ENCODE results near the gene LEKR1.

LEKR1 gene

DNA sequence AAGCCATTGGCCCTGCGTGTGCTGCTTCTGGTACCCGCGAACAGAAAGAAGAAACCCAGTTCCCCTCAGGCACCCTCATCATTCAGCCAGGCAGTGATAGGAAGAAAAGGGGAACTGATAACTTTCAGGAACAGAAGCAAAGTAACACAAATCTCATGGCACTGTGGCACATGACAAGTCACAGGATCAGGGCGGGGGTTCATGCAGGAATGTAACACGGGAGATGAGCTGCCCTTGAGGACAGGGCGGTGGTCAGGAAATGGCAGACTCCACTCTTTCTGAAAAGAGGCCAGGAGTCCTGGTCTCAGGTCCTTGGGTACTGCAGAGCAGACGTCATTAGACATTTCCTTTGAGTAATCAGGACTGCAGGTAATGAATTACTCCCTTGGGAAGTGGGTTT lies 238.2 kb downstream of the LEKR1 start:
- peak; percentile 74 for DNase-seq

DNA sequence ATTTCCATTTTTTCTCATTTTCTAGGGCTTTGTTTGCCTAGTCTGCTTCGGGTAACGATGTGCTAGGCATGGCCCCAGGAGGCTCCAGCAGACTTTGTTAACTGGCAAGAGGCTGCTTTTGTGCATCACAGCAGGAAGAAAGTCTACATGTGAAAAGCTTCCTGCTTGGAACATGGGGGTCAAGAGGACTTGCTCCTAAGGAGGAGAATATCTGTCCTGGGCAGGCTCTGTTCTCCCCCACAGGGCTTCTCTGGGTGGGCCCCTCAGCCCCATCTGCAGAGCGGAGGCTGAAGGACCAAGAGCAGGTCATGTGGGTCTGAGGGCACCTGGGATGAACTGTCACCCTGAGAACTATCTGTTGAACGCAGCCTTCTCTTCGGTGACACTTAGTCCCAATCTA lies 239.0 kb downstream of the LEKR1 start:
- DNase-seq: no peak

DNA sequence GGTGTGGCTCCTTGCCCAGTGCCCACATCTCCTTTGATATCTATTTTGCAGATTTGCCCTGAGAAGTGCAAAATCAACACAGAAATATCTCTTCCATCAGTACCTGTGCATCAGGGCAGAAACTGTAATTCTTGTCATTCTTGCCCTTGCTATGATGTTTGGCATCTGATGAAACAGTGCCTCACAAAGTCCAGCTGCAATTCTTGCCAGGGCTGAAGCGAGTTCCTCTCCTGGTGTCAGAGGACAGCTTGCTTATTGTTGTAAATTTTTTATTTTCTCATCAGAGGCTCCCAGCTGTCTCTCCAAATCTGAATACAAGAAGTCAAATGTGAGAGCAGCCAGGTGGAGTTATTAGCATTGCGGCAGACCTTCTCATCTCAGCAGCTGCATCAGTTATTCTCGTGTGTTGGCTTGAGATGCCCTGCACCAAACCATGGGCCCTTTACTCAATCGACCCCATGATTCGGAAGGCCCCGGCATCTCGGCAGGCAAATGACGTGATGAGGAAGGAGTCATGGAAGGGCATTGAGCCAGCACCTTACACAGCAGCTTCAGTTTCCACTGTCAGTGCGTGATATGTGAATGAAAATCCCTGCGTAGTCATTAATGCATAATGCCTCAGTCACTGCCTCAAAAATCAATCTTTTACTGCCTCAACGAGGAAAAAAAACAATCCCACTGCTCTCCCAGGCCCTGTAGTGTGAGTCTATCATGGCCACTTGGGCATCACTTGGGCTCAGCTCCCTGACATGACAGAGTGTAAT lies 240.4 kb downstream of the LEKR1 start:
- DNase-seq: no peak

DNA sequence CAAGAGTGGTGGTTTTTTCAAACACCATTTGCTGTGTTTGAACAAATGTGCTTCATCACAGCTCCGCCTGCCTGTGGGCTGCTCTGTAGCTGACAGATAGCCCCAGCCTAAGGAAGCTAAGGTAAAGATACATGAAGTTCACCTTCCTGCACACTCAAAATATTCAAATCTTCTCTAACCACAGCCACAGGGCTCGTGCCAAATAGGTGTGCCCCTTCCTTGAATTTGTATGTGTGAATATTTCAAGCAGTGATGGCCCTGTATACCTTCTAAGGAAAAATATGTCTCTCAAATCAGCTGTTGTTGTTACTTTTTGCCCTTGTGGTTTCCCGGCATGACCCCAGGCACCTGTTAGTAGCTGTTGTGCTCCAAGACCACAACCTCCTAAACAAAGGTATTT lies 241.0 kb downstream of the LEKR1 start:
- no peak for DNase-seq

DNA sequence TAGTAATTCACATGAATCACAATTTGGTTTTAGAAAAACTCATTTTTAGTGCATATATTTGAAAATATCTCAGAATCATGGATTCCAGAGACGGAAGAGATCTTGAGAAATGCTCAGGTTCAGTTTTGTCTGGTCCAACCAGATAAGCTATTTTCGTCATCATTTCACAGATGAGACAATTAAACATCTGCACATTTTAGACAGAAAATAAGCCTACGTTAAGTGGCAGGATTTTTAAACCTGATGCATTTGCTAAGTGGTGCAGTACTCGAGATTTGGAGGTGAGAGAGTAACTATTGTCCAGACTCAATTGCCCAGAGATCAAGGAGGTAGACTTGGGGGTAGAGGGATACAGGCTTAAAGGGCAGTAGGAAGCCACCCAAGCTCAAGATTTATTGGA lies 243.3 kb downstream of the LEKR1 start:
- no peak for DNase-seq

DNA sequence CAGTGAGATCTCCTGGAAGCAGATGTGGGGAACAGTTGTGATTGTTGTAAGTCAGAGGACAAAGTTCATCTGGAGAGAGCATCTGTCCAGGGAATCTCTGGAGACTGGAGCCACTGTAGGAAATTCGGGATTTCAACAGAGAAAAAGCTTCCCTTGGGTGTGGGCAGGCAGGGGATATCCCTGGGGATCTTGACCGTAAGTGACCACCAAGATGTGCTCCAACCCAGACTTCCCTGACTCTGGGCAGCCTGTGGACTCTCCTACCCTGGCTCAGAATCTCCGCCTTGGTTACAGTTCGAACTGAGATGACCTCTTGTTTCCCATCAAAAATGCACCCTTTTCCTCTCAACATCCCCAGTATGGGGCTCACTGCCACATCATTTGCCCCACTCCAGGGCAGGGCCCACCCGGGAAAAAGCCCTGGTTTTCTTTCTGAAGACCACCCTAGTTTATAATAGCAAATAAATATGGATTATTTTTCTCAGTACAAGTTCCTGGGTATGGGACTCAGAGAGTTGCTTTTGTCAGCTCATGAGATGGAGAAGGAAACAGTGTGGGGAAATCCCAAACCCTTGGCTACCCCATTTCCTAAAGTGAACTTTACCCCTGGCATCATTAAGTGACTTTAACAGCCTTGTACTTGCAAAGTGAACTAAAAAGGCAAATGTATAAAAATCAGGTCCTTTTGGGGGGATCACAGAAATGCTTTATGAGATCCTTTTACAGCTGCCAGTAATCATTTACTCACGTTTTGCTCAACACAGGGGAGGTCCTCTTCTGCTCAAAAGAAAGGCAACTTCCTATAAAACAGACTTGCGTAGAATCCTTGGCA lies 243.9 kb downstream of the LEKR1 start:
- peak; percentile 62 for DNase-seq

DNA sequence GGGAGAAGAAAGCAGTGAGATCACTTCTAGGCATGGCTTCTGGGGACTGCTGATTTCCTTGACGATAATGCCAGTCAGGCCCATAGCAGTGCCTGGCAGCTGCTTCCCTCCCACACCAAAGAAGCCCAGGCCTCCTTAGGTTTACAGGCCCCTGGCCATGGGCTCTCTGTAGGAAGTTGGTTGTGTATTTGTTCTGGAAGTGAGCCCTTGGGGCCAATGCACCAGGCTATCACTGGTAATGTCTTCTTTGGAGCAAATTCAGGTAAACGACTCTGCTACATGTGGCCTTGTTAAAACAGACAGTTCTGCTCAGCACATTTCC lies 244.5 kb downstream of the LEKR1 start:
- no peak for DNase-seq

DNA sequence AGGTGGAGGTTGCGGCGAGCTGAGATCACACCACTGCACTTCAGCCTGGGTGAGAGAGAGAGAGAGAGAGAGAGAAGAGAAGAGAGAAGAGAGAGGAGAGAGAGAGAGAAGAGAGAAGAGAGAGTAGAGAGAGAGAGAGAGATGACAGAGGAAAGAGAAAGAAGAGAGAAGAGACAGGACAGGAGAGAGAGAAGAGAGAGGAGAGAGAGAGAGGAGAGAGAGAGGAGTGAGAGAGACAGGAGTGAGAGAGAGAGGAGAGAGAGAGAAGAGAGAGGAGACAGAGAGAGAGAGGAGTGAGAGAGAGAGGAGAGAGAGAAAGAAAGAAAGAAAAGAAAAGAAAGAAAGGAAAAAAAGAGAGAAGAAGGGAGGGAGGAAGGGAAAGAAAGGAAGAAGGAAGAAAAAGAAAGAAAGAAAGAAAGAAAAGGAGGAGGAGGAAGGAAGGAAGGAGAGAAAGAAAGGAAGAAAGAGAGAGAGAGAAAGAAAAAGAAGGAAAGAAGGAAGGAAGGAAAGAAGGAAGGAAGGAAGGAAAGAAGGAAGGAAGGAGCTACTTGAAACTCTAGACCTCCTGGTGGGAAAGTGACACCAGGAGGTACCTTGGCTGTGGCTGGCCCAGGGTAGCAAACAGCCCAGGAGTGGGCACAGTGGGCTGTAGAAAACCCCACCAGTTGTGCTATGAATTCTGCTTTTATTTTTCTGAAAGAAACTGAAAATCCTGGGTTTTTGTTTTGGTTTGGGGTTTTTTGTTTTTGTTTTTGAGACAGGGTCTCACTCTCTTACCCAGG lies 245.8 kb downstream of the LEKR1 start:
- DNase-seq: no peak

DNA sequence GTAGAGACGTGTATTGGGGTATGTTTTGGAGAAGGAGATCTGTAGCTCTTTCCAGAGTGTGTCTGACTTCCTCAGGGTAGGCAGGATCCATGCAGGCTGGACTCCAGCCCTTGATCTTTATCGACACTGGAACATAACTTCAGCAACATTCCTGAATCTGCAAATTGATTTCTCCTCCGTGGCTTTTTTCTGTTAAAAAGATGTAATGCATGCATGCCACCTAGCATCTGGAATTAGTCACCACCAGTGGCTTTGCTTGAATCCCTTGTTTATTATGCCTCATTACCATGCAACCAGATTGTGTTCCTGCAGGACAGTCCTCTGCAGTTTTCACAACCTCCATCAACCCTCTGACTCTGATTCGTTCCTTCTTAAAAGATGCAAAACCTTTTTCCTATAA lies 247.7 kb downstream of the LEKR1 start:
- DNase-seq: no peak

DNA sequence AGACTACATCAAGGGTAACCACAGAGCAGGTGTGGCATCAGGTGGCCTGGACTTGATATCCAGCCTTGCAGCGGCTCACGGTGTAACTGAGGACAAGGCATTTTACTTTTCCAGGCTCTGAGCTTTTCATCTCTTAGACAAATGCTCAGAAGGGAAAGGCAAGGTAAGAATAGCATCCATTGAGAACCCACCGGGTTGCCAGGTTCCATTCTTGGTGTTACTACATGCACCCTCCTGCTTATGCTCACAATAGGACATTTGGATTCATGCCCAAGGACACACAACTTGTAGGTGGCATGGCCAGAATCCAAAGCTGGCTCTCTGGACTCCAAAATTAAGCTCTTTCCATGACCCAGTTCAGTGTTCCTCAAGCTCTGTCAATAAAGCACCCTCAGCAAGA lies 248.3 kb downstream of the LEKR1 start:
- no peak for DNase-seq

DNA sequence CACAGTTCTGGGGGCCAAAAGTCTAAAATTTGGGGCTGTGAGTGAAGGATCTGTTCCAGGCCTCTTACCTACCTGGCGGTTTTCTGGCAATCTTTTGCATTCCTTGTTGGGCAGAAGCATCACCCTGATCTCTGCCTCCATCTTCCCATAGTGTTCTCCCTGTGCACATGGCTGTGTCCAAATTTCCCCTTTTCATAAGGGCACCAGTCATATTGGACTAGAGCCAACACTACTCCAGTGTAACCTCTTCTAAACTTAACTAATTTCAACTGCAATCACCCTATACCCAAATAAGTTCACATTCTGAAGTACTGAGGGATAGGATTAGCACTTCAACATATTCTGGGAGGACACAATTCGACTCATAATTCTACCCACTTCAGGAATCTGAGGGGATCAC lies 248.8 kb downstream of the LEKR1 start:
- DNase-seq: no peak

DNA sequence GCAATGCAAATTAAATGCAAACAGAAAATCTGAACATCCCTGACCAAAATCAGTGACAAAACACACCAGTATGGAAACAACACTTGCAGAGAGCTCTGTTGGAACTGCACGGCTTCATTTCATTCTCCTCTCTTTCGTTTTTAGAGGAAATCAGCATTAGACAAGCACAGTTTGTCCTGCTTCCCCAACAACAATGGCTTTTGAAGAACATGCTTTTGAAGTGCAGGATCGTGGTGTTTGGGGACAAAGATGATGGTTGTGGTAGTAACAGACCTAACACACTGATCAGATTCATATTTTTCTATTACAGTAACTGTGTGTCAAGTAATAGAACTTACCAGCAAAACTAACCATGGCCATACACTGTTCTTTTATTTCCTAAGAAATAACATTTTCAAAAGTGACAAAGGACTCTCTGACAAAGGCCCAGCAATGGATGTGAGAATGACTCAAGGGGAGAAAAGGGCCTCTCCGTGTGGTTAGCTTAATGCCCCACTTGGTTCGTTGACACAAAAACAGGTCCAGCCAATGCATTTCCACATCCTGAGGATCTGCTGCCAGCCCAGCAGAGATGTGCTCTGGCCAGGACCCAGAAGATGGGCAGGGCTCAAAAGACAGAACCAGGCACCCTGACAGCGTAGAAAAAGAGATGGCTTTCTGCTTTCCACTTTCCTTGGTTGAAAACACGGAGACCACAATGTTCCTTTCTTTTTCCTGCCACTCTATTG lies 249.7 kb downstream of the LEKR1 start:
- DNase-seq: no peak

DNA sequence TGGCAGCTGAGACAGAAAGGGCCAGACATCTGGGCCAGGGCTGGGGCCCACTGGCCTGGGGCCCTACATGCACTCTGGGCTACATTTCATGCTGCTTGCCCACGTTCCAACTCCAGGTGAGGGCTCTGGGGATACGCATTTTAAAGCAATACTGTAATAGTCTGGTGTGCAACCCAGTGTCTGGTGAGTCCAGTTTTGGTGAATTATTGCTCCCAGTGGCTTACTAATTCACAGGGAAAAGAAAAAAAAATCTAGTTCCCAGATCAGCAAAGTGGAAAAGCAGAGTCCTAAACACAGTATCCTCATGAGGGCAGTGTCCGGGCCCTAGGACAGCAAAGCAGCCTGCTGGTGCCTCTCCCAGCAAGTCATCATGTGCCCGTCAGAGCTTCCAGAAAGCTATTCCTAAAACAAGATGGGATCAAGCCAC lies 251.4 kb downstream of the LEKR1 start:
- no peak for DNase-seq

DNA sequence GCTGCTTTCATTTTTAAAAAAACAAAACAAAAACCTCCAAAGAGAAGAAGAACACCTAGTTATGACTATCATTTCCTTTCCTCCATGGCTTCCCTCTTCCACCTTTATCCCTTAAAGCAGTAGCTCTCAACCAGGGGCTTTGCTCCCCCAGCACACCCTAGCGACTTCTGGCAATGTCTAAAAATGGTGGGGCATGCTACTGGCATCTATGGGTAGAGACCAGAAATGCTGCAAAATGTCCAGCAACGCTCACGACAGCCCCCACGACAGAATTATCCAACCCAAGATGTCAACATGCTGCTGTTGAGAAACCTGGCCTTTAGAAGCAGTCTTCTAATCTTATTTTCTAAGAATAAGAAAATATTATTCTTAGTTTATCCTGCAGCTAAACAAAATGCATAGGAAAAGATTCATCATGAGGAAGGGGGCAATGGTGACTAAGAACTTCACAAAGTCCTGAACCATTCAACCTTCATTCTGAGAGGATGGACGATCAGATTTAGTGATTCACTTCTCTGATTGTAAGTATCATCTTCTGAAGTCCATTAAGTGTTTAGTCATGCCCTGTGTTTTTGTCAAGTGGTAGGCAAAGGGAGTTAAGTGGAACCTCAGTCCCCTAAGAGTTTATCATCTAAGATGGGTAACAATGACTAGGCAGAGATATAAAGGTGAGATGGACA lies 252.1 kb downstream of the LEKR1 start:
- DNase-seq: no peak

DNA sequence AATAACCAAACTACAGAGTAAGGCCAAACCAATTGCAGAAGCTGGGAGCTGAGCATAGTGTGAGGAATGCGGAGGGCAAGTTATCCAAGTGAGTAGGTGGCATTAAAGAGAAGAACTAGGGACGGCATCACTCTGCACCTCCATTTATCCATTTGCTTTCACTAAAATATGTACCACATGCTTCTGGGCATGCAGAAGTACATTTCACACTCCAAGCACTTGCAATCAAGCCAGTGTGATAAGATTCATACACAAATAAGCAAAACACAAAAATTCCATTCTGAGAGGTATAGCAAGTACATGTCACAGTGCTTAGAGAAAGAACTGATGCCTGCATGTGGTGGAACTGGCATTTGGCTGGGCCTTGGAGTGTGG lies 252.6 kb downstream of the LEKR1 start:
- no peak for DNase-seq

DNA sequence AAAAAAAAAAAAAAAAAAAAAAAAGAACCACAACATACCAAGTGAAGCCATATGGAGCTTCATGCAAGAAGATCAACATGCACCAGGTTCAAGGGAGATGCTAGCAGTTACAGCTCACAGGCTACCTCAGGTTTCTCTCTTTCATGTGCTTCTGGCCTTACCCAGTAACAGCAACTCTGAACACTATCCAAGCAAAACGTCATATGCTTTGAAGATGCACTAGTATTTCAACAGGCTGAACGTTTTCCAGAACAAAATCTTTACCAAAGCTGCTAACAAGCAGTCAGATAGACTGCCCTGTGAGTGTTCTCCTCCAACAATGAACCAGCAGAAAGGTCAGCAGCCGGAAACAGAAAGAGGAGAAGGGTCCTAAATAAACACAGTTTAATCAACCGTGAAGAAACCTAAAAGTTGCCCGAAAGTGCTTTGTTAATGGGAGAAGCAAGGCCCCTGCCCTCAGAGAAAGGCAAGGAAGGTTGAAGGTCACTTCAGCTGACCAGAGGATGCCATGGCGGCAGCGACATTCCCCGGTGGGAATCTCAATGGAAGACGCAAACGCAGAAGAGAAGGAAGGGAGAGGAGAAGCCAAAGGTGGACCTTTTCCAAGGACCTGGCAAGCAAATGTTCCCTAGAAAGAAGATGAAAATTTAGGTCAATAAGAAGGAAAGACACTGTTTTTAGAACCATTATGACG lies 253.7 kb downstream of the LEKR1 start:
- DNase-seq: no peak

DNA sequence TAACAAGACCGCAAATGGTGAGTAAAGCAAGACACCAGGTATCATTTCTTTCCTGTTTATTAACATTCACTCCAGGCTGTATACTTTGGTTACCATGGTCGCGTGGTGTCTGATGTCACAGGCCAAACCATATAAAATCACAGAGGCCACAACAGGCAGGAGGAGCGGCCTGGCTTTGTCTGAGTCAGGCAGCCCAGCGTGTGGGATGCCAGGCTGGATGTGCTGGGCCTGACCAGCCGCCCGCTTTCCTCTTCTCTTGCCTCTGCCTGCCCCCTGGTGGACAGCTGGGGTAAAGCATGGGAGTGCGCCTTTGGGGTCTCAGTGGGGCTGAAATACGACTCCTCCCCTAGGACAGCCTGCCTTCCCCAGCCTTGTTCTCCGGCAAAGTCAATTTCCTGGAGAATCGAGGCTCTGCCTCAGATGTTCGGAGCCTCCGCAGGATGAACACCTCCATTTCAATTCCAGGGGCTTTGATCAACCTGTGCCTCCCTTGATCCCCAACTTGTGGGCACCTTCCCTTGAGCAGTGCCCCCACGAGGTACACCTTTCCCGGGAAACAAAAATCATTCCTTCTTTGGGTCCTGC lies 255.6 kb downstream of the LEKR1 start:
- DNase-seq: peak; percentile 89

DNA sequence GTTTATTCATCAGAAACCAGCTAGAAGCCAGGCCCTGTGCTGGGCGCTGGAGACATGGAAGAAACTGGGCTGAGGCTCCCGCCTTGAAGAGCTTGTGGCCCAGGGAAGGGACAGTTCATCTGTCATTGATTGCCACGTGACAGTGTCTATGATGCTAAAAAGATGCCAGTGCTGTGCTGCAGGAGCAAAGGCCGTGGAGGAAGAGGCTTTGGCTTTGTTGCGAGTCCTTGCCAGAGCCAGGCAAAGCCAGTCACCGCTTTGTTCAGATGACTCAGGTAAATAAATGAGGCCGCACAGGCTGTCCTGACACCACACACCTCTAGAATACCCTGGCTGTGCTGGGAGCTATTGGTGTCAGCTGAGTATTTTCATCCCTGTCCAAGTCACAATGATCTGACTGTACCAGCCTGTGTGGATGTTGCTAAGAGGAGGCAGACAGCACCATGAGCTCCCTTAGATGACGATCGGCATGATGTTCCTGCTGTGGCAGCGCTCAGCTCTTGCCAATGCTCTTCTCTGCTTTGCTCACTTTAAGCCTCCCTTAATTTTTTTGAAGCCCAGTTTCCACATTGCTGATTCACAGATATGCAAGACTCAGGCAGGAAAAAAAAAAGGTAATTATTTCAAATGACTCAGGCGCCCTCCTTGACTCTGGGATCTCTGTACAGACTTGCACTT lies 256.3 kb downstream of the LEKR1 start:
- no peak for DNase-seq

DNA sequence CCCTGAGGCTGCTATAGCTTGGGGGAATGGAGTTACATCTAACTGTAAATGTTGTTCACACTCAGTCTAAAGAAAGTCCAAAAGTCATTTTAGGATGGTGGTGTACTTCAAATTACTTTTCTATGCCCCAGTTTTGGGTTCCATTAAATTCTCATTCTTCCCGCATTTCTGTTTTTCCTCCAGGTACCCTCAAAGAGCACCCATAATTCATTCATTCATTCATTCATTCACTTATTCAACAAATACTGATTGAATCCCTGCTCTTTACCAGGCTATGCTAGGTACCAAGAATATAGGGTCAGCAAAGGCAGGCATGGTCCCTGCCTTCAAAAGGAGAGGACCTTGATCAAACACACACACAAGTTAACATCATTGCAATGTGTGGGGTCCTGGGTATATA lies 257.7 kb downstream of the LEKR1 start:
- no peak for DNase-seq

DNA sequence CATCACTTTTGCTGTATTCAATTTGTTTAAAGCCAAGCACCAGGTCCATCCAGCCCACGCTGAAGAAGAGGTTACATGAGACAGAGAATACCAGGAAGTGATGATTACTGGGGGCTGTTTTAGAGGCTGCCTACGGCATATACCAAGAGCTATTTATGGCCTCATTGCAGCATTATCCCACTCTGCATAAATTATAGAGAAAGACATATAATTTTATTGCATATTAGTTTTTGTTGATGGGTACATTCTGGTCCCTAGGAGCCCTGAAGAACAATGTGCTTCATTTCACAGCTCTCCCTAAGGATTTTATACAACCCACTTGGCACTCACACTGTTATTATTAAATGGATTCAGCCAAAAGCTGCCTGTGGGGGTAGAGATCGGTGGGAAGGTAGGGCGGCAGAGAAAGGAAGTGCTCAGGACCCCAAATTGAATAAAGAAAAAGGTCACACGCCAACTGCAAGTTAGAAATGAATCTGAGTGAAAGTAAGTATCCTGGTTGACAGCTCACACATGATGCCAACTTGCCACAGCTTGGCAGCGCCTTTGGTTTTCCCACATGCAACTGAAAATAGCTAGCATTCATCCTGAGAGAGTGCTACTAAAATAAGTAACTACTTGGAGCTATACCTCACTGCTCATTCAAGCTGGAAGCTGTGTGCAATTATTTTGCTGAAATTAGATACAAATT lies 260.1 kb downstream of the LEKR1 start:
- peak; percentile 27 for DNase-seq
